ENCODE results near the gene SAG. TPM values are rescaled to one million over a fixed set of nuclear protein-coding genes. Genes with fewer than 3 reads are reported as not detected.

Gene SAG
- total and polyA plus RNA-seq, 9 of the 15 experiments (the other 6 are each of a cell fraction or from before 2014, with no cell fraction given) = 0.04 to 0.64 (median 0.31) TPM; not detected in 5

GRCh38 chr2:233368756-233369155 lies 61.1 kb downstream of the SAG start:
- POLR2A ChIA-PET = interaction anchor here (0.6 kb wide), 1 partner anchor 85 kb away, joined by 3 read pairs; no protein-coding TSS in a partner anchor
- no peak overlapping the region for H3K9ac ChIP-seq (ENCODE audit: insufficient read depth in 1 of 2, low read depth in 2 of 2, low read length in 2 of 2)
- in situ Hi-C loops (cut with MboI) = no loop called here
- H3K4me1 ChIP-seq (replicated peaks in 1 of 2; ENCODE audit: control insufficient read depth in 2 of 2, insufficient read depth in 2 of 2, low read length in 2 of 2) = peaks cover 0 to 8% of the 10 kb centered on the region in 2 experiments; a peak in 3 of 5 replicates
- no peak overlapping the region for H3K27ac ChIP-seq (ENCODE audit: extremely low read depth, low read depth, low read length)
- BruUV-seq (replicated peaks) = no TSS peak
- H3K9me1 ChIP-seq (ENCODE audit: control insufficient read depth, insufficient read depth, low read length) = no peaks in the 10 kb centered on the region
- FAIRE-seq (no peak), DNase-seq (ENCODE audit: extremely low read depth in 1 of 4, low spot score in 3 of 4) (no peak), ATAC-seq (no peak)
- no peaks in the 10 kb centered on the region; the same call in 1 of the 2 replicates for H4K20me1 ChIP-seq (replicated peaks; ENCODE audit: control insufficient read depth, insufficient read depth, low read length)
- intact Hi-C loops (cut with micrococcal nuclease) = no loop called here
- H3K9me3 ChIP-seq (replicated peaks; ENCODE audit: control insufficient read depth, insufficient read depth, low read depth, low read length) = no peaks in the 10 kb centered on the region
- H3K27me3 ChIP-seq (ENCODE audit: control insufficient read depth in 2 of 2, insufficient read depth in 2 of 2, low read length in 2 of 2) = no peaks in the 10 kb centered on the region
- TF ChIP-seq ZNF124 (CRISPR knock-in tag; IDR thresholded peaks at IDR 0.05) (no peak), POLR3G (IDR thresholded peaks at IDR 0.05; ENCODE audit: extremely low read depth, insufficient read length, insufficient replicate concordance) (no peak), SIX5 (IDR thresholded peaks at IDR 0.05; ENCODE audit: borderline replicate concordance in 1 of 2, insufficient read depth in 1 of 2, low read depth in 1 of 2, low read length in 2 of 2) (no peak), HEY1 (CRISPR knock-in tag; IDR thresholded peaks at IDR 0.05; ENCODE audit: borderline replicate concordance) (no peak)
- H3K36me3 ChIP-seq (ENCODE audit: control insufficient read depth, insufficient read depth, low read length) = peaks cover 11% of the 10 kb centered on the region; the same call in 1 of the 3 replicates
- CTCF ChIA-PET (ENCODE audit: low intra/inter-chr PET ratio) = no interaction called here
- H2AFZ ChIP-seq (ENCODE audit: low read depth, low read length) = no peak overlapping the region
- WGBS (ENCODE audit: insufficient coverage, low coverage, missing lambda C conversion rate) = 83% methylated on average over 5 of the region's 5 CpGs
- H3K4me3 ChIP-seq = no peak overlapping the region
- 0 out of 3 replicates have a peak, but pooled peaks cover 5% of the 10 kb centered on the region for H3K79me2 ChIP-seq (ENCODE audit: control insufficient read depth, insufficient read depth, low read length)
- no peak overlapping the region for H3K4me2 ChIP-seq (ENCODE audit: insufficient read depth, low read length)

GRCh38 chr2:233369462-233369861 lies 61.8 kb downstream of the SAG start:
- BruUV-seq (replicated peaks) = no TSS peak
- Histone ChIP-seq H4K20me1 (replicated peaks; ENCODE audit: control insufficient read depth, insufficient read depth, low read length) (no peaks in the 10 kb centered on the region; the same call in 1 of the 2 replicates), H3K4me3 (no peak overlapping the region), H3K9ac (ENCODE audit: insufficient read depth in 1 of 2, low read depth in 2 of 2, low read length in 2 of 2) (peak overlapping the region in 1 of 2 experiments; percentile 26; a peak in 1 of 4 replicates), H3K27ac (ENCODE audit: extremely low read depth, low read depth, low read length) (no peak overlapping the region), H3K9me3 (replicated peaks; ENCODE audit: control insufficient read depth, insufficient read depth, low read depth, low read length) (no peaks in the 10 kb centered on the region), H3K9me1 (ENCODE audit: control insufficient read depth, insufficient read depth, low read length) (no peaks in the 10 kb centered on the region), H2AFZ (ENCODE audit: low read depth, low read length) (no peak overlapping the region), H3K36me3 (ENCODE audit: control insufficient read depth, insufficient read depth, low read length) (peaks cover 11% of the 10 kb centered on the region; the same call in 1 of the 3 replicates), H3K4me2 (ENCODE audit: insufficient read depth, low read length) (no peak overlapping the region), H3K27me3 (ENCODE audit: control insufficient read depth in 2 of 2, insufficient read depth in 2 of 2, low read length in 2 of 2) (no peaks in the 10 kb centered on the region), H3K79me2 (ENCODE audit: control insufficient read depth, insufficient read depth, low read length) (0 out of 3 replicates have a peak, but pooled peaks cover 5% of the 10 kb centered on the region), H3K4me1 (replicated peaks in 1 of 2; ENCODE audit: control insufficient read depth in 2 of 2, insufficient read depth in 2 of 2, low read length in 2 of 2) (peaks cover 0 to 8% of the 10 kb centered on the region in 2 experiments; a peak in 3 of 5 replicates)
- FAIRE-seq = no peak
- POLR2A ChIA-PET = no interaction called here
- WGBS (ENCODE audit: insufficient coverage, low coverage, missing lambda C conversion rate) = 68% methylated on average over 8 of the region's 8 CpGs
- no peak for ATAC-seq
- in situ Hi-C loops (cut with MboI) (no loop called here), intact Hi-C loops (cut with micrococcal nuclease) (no loop called here)
- DNase-seq (ENCODE audit: extremely low read depth in 1 of 4, low spot score in 3 of 4) = no peak
- CTCF ChIA-PET (ENCODE audit: low intra/inter-chr PET ratio) = no interaction called here
- TF ChIP-seq HMGXB4 (CRISPR knock-in tag; IDR thresholded peaks at IDR 0.05) (no peak), SNIP1 (IDR thresholded peaks at IDR 0.05; ENCODE audit: low read depth) (no peak), SMARCB1 (IDR thresholded peaks at IDR 0.05; ENCODE audit: insufficient read length, low read depth) (no peak), ZBTB34 (CRISPR knock-in tag; IDR thresholded peaks at IDR 0.05) (no peak), ZNF511 (CRISPR knock-in tag; IDR thresholded peaks at IDR 0.05) (no peak), ZKSCAN8 (CRISPR knock-in tag; IDR thresholded peaks at IDR 0.05) (no peak)
